HCT116 (cell line): ENCODE measurements around the gene SART1.
"Not testable (repeated sequence)": the region's sequence is repeated elsewhere in the genome, so short reads cannot be mapped to it uniquely, and the experiment has no call there.

Experiments used
- ELF1 ChIP-seq: IDR thresholded peaks from 2 replicates; pipeline ENCODE4 v1.6.1; 2012; ENCODE audit warnings: low read depth, borderline replicate concordance
- POLR2A ChIP-seq: IDR thresholded peaks from 2 replicates; pipeline ENCODE4 v1.7.0; 2011; ENCODE audit warnings: borderline replicate concordance; ENCODE audit not compliant: insufficient read depth, insufficient read length; ENCODE audit errors: extremely low read depth
- POLR2AphosphoS5 ChIP-seq: IDR thresholded peaks from 2 replicates; pipeline ENCODE4 v1.6.1; 2011; ENCODE audit warnings: mild to moderate bottlenecking, low read depth, low read length, moderate library complexity
- ZBTB33 ChIP-seq: IDR thresholded peaks from 2 replicates; pipeline ENCODE4 v1.6.1; 2011; ENCODE audit warnings: mild to moderate bottlenecking, low read length, moderate library complexity; ENCODE audit not compliant: insufficient replicate concordance; ENCODE audit errors: extremely low read depth
- TF ChIP-seq, protein P1 (sequence below), 3 experiments: fragments of 200-600 bp in 1 of 3; sonication (generic) in 1 of 3; IDR thresholded peaks in 2 of 3; conservative IDR thresholded peaks in 1 of 3; 2 replicates each; pipeline ENCODE4 v1.5.1; 2012 to 2017; ENCODE audit warnings: low read depth in 2 of 3, low read length in 2 of 3, antibody characterized with exemption in 1 of 3, borderline replicate concordance in 1 of 3, control low read depth in 1 of 3, mild to moderate bottlenecking in 1 of 3, mixed read lengths in 1 of 3, mixed run types in 1 of 3, moderate library complexity in 1 of 3; ENCODE audit not compliant: insufficient read depth in 1 of 3

DNA sequence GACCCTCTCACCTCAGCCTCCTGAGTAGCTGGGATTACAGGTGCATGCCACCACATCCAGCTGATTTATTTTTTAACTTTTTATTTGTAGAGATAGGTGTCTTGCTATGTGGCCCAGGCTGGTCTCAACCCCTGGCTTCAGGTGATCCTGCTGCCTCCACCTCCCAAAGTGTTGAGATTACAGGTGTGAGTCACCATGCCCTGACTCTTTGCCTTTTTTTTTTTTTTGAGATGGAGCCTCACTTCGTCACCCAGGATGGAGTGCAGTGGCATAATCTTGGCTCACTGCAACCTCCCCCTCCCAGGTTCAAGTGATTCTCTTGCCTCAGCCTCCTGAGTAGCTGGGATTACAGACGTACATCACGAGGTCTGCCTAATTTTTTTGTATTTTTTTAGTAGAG is 9.9 kb upstream of the SART1 start:
- TF ChIP-seq ZBTB33, ELF1, POLR2A, POLR2AphosphoS5: not testable (repeated sequence)
- TF ChIP-seq, protein P1, sequence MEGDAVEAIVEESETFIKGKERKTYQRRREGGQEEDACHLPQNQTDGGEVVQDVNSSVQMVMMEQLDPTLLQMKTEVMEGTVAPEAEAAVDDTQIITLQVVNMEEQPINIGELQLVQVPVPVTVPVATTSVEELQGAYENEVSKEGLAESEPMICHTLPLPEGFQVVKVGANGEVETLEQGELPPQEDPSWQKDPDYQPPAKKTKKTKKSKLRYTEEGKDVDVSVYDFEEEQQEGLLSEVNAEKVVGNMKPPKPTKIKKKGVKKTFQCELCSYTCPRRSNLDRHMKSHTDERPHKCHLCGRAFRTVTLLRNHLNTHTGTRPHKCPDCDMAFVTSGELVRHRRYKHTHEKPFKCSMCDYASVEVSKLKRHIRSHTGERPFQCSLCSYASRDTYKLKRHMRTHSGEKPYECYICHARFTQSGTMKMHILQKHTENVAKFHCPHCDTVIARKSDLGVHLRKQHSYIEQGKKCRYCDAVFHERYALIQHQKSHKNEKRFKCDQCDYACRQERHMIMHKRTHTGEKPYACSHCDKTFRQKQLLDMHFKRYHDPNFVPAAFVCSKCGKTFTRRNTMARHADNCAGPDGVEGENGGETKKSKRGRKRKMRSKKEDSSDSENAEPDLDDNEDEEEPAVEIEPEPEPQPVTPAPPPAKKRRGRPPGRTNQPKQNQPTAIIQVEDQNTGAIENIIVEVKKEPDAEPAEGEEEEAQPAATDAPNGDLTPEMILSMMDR (IDR thresholded peaks at IDR 0.05 in 2 of 3, conservative IDR thresholded peaks at IDR 0.05 in 1 of 3; ENCODE audit: borderline replicate concordance in 1 of 3, insufficient read depth in 1 of 3, low read depth in 2 of 3, low read length in 2 of 3), result not testable (repeated sequence)
